K562 (cell line): ENCODE data around the gene DNAJB13. TPM values are rescaled to one million over a fixed set of nuclear protein-coding genes. Genes with fewer than 3 reads are reported as not detected.
A peak's percentile ranks its signal among the peaks of the same experiment; 100 is the strongest.

Experiments used
- ARID2 ChIP-seq: fragments of 450-650 bp; IDR thresholded peaks from 2 replicates; pipeline ENCODE4 v1.6.1; 2017; ENCODE audit warnings: antibody characterized with exemption, mild to moderate bottlenecking
- CCAR2 ChIP-seq: fragments of 200-400 bp; formaldehyde crosslinking; IDR thresholded peaks from 2 replicates; pipeline ENCODE4 v1.6.1; 2017; ENCODE audit warnings: mild to moderate bottlenecking, low read depth, low read length
- CEBPZ ChIP-seq: fragments of 150-350 bp; IDR thresholded peaks from 2 replicates; pipeline ENCODE4 v1.6.1; 2014; ENCODE audit warnings: low read depth, mild to moderate bottlenecking, low read length, borderline replicate concordance
- CHD2 ChIP-seq: IDR thresholded peaks from 2 replicates; pipeline ENCODE4 v1.6.1; 2011; ENCODE audit warnings: low read depth, low read length
- GTF2B ChIP-seq: IDR thresholded peaks from 2 replicates; pipeline ENCODE4 v1.6.1; 2011; ENCODE audit not compliant: insufficient read length; ENCODE audit errors: extremely low read depth
- HINFP ChIP-seq: fragments of 450-650 bp; conservative IDR thresholded peaks from 2 replicates; pipeline ENCODE4 v1.6.1; 2016; ENCODE audit warnings: missing genetic modification characterization, low read depth, mild to moderate bottlenecking, control low read depth, missing compliant biosample characterization
- MEF2A ChIP-seq: IDR thresholded peaks from 2 replicates; pipeline ENCODE4 v1.6.1; 2011; ENCODE audit warnings: low read depth, mild to moderate bottlenecking, low read length, moderate library complexity; ENCODE audit not compliant: control insufficient read depth
- RAD51 ChIP-seq: fragments of 450-650 bp; IDR thresholded peaks from 2 replicates; pipeline ENCODE4 v1.7.1; 2016; ENCODE audit warnings: low read depth, mild to moderate bottlenecking, borderline replicate concordance
- SP1 ChIP-seq: sonication (generic); formaldehyde crosslinking; IDR thresholded peaks from 2 replicates; pipeline ENCODE4 v1.8.1; 2022; ENCODE audit warnings: mild to moderate bottlenecking, missing genetic modification reagents
- TAF15 ChIP-seq: fragments of 200-400 bp; formaldehyde crosslinking; IDR thresholded peaks from 2 replicates; pipeline ENCODE4 v1.6.1; 2017; ENCODE audit warnings: mild to moderate bottlenecking, low read depth, low read length, moderate library complexity
- USF1 ChIP-seq: sonication (generic); formaldehyde crosslinking; IDR thresholded peaks from 2 replicates; pipeline ENCODE4 v1.9.0; 2022; ENCODE audit warnings: mild to moderate bottlenecking, missing genetic modification reagents
- YY1 ChIP-seq, 3 experiments: IDR thresholded peaks; 2 replicates each; pipeline ENCODE4 v1.6.1; 2011; ENCODE audit warnings: low read length in 2 of 3, mild to moderate bottlenecking in 2 of 3, moderate library complexity in 2 of 3, borderline replicate concordance in 1 of 3, control low read depth in 1 of 3, low read depth in 1 of 3; ENCODE audit not compliant: insufficient read depth in 3 of 3, insufficient replicate concordance in 2 of 3, control insufficient read depth in 1 of 3, insufficient read length in 1 of 3; ENCODE audit errors: extremely low read depth in 1 of 3
- ZBTB34 ChIP-seq: fragments of 250-450 bp; sonication (Bioruptor Pico); IDR thresholded peaks from 2 replicates; pipeline ENCODE4 v1.8.0; 2021; ENCODE audit warnings: mild to moderate bottlenecking, moderate library complexity
- ZKSCAN3 ChIP-seq: fragments of 250-450 bp; sonication (Bioruptor Pico); IDR thresholded peaks from 2 replicates; pipeline ENCODE4 v1.4.0; 2020
- polyA plus RNA-seq, 8 experiments: library from polyadenylated mRNA; depleted of rRNA in 4 of 8; stranded (reverse) in 5 of 8; unstranded in 3 of 8; fragments of >200 nt; fragmentation: Nextera tagmentation in 2 of 8; fragmentation: Illumina TruSeq in 1 of 8; extraction: Ambion mirVana in 2 of 8; extraction: Trizol in 1 of 8; gene quantifications; 2 replicates each; pipeline versions ENCODE4 v1.2.1 to v1.2.3, GENCODE V29; 2011 to 2014; ENCODE audit warnings: inconsistent platforms in 1 of 8, missing spikeins in 1 of 8
- total RNA-seq, 7 experiments: library from RNA; depleted of rRNA in 6 of 7; stranded (reverse); fragments of >200 nt in 6 of 7; fragmentation: Illumina TruSeq in 2 of 7; extraction: Trizol in 2 of 7; gene quantifications; 2 replicates each; pipeline versions ENCODE4 v1.2.1 to v1.2.3, GENCODE V29; 2011 to 2021; ENCODE audit warnings: low replicate concordance in 1 of 7

Gene DNAJB13
- total and polyA plus RNA-seq, 9 of the 15 experiments (the other 6 are each of a cell fraction or from before 2014, with no cell fraction given), result 0.14 TPM; not detected in 8

- TF ChIP-seq CEBPZ (no peak), ZKSCAN3 (CRISPR knock-in tag) (no peak), ZBTB34 (CRISPR knock-in tag) (no peak), HINFP (tag) (no peak), CCAR2 (no peak), TAF15 (no peak), SP1 (CRISPR knock-in tag) (peak; percentile 26; the same call in 1 of the 2 replicates), RAD51 (no peak), YY1 (IDR thresholded peaks at IDR 0.05; ENCODE audit: borderline replicate concordance in 1 of 3, control insufficient read depth in 1 of 3, extremely low read depth in 1 of 3, insufficient read depth in 3 of 3, insufficient read length in 1 of 3, insufficient replicate concordance in 2 of 3, low read depth in 1 of 3, low read length in 2 of 3) (peak in 1 of 3 experiments; percentile 10), MEF2A (no peak), CHD2 (no peak), ARID2 (no peak), GTF2B (no peak), USF1 (CRISPR knock-in tag) (no peak)
These were observed 65.3 kb downstream of the DNAJB13 start (continued) for GRCh38 chr11:74015919-74016684.
